Choroid plexus epithelial cell (primary cell): ENCODE measurements around the gene MPZL2.

ENCODE experiments used
- DNase-seq: peaks from one replicate; pipeline ENCODE4 v3.0.0-alpha.2; 2010; ENCODE audit warnings: low read depth
- H3K4me3 ChIP-seq: 2 replicates; pipeline ENCODE4 v1.5.1; 2011; ENCODE audit warnings: low read depth, mild to moderate bottlenecking, control low read depth, low read length, moderate library complexity
- TF ChIP-seq, protein P1 (sequence below): conservative IDR thresholded peaks from 2 replicates; pipeline ENCODE4 v1.5.1; 2011; ENCODE audit warnings: low read depth, mild to moderate bottlenecking, control low read depth, inconsistent platforms, low read length, moderate library complexity

Gene MPZL2

DNA sequence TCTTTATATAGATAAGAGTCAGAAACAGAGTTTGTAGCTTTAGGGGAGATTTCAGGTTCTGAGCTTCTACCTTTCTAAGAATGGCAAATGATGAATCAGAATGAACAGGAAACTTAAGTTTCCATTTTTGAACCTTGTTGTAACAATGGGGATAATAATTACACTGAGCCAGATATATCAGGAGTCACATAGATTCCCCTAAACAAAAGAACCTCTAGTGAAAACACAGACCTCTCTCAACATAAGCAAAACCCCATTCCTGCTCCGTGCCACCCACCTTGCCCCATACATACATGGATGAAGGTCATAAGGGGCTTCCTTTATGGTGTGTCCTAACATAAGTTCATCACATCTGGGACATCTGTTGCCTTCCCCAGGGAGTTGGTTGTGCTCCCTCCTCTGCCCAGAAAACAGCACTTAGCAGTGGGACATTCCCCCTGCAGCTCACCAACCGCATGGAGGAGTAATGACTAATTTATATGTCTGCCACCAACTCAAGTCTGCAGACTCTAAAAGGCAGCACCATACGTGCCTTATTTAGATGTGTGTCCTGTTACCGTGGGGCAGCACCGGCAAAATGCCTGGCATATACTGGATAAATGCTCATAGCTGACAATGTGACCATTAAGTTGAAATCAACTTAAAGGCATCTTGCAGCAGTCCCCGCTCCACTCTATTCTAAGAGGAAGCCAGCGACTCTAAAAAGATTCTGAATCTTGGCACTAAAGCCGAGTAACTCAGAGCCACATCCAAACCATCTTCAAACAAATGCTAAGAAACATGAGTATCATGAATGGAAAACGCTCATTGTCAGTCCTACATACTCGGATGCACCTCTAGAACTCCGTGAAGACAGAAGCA is 47.2 kb downstream of the MPZL2 start:
- no peak for DNase-seq
- H3K4me3 ChIP-seq: no peak overlapping the region
- TF ChIP-seq, protein P1, sequence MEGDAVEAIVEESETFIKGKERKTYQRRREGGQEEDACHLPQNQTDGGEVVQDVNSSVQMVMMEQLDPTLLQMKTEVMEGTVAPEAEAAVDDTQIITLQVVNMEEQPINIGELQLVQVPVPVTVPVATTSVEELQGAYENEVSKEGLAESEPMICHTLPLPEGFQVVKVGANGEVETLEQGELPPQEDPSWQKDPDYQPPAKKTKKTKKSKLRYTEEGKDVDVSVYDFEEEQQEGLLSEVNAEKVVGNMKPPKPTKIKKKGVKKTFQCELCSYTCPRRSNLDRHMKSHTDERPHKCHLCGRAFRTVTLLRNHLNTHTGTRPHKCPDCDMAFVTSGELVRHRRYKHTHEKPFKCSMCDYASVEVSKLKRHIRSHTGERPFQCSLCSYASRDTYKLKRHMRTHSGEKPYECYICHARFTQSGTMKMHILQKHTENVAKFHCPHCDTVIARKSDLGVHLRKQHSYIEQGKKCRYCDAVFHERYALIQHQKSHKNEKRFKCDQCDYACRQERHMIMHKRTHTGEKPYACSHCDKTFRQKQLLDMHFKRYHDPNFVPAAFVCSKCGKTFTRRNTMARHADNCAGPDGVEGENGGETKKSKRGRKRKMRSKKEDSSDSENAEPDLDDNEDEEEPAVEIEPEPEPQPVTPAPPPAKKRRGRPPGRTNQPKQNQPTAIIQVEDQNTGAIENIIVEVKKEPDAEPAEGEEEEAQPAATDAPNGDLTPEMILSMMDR: no peak

DNA sequence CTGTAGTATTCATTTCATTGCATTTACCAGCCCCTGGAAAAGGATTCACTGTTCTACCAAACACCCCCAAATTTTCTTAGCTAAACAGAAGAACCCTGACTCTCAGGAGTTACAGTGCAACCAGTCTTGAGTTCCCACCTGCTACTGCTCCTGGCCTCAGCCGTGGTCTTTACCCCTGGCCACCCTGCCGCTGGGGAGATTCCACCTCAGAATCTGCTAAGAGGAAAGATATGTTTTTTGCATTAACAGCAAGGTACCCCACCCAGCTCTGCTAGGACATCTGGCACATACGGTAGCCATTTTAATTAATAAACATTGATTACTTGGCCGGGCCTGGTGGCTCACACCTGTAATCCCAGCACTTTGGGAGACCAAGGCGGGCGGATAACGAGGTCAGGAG is 48.3 kb downstream of the MPZL2 start:
- DNase-seq: no peak
- H3K4me3 ChIP-seq: no peak overlapping the region
- TF ChIP-seq, protein P1: no peak

DNA sequence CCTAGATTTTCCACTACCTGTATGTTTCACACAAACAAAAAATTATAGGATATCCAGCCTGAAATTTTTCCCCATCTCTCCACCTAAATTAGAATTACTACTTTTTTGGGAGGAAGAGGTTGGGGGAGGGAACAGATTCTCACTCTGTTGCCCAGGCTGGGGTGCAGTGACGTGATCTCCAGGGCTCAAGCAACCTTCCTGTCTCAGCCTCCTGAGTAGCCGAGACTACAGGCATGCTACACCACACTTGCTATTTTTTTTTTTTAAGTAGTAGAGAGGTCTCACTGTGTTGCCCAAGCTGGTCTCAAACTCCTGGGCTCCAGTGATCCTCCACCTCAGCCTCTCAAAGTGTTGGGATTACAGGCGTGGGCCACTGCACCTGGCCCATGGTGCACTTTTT is 48.8 kb downstream of the MPZL2 start:
- TF ChIP-seq, protein P1: no peak
- no peak overlapping the region for H3K4me3 ChIP-seq
- no peak for DNase-seq

DNA sequence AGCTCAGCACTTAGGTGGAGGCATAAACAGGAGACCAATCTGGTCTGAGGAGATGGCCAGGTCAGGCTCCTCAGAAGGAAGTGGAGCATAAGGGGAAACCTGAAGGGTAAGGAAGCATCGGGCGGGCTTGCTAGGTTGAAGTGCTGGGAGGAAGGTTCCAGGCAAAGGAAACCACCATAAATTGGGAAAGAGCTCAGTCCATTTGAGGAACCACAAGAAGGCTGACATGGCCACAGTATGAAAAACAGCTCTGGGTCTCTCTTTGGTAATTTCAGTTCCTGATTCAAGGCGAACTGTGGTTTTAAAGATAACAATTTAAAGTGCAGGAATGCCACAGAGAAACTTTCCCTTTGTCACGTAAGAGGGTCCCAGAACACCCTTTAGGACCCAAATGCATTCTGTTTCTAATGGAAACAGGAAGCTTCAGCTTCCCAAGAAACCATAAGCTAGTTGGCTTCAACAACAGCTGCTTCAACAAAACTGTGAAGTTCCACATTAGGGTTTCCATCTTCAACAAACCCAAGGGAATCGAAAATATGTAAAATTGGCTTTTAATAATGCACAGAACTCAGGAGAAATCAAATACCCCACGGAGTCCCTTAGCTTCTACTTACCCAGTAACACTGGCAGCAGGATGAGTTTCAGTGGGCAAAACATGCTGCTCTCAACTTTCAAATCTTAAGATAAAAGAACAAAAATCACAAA is 49.7 kb downstream of the MPZL2 start:
- H3K4me3 ChIP-seq: no peak overlapping the region
- no peak for DNase-seq
- TF ChIP-seq, protein P1: no peak

DNA sequence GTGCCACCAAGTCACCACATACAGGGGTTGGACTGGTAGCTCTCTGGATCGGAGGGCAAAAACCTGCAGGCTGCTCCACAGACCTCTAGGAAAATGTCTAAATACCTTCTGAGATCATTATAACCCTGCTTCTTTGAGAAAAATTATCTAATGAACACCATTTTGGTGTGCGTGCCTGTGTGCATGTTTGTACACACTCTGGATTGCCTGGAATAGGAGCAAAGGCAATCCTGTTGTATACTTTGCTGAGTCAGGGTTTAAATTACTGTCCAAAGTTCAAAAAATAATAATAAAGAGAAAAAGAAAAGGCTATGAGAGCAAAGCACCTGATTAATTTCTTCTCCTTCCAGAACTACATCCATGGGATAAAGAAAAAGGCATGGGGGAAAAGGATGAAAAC is 50.3 kb downstream of the MPZL2 start:
- DNase-seq: no peak
- TF ChIP-seq, protein P1: no peak

DNA sequence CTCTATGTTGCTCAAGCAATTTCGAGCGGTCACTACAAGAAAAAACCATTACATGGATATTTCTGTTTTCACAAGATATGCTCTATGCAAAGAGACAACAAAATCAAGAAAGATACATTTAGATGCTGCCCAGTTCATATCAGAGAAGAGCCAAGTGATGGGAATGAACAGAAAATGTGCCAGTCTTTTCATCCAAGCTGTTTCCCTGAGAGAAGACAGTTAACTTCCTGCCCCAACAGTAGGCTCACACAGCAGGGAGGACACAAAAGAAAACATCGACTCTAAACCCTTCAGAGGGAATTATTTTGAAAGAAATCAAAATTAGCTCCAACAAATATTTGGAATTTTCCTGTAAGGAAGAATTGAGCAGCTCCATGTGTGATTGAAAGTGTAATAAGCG is 50.9 kb downstream of the MPZL2 start:
- TF ChIP-seq, protein P1: no peak
- no peak overlapping the region for H3K4me3 ChIP-seq
- no peak for DNase-seq

More for the DNA sequence above, 50.3 kb downstream of the MPZL2 start:
- no peak overlapping the region for H3K4me3 ChIP-seq

DNA sequence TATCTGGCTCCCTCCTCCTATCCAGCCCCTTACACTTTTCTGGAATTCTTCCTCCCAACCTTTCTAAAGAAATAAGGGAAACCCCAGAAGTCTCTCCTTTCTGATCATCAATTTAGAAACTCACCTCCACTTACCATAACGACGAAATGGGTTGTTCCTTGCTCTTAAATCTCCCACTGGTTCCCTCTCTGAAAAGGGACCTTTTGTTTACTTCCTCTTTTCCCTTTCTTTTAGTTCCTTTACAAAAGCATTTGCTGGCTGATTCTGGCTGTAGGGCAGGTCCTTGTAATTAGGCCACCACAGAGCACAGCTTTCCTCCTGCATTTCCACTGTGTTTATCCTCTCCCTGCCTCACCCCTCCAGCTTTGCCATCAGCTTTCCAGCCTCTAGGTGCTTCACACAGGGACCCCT is 51.3 kb downstream of the MPZL2 start:
- TF ChIP-seq, protein P1: no peak
- no peak overlapping the region for H3K4me3 ChIP-seq
- no peak for DNase-seq
